Mesenchymal stem cell (in vitro differentiated cells and primary cell): ENCODE measurements around the gene FUT8.
A peak's percentile ranks its signal among the peaks of the same experiment; 100 is the strongest.

Experiments
- DNase-seq: peaks from one replicate; pipeline ENCODE4 v3.0.0-alpha.2; 2013
- H2AFZ ChIP-seq: one replicate; pipeline ENCODE4 v1.6.1; 2013; ENCODE audit warnings: low read depth, mild to moderate bottlenecking, control low read depth, inconsistent platforms, low read length, moderate library complexity
- H2AK5ac ChIP-seq: 2 replicates; pipeline ENCODE4 v1.6.1; 2013; ENCODE audit warnings: low read length, moderate library complexity, mild to moderate bottlenecking, inconsistent platforms; ENCODE audit not compliant: severe bottlenecking
- H2BK120ac ChIP-seq: one replicate; pipeline ENCODE4 v1.6.1; 2013; ENCODE audit warnings: low read depth, mild to moderate bottlenecking, inconsistent platforms, low read length, moderate library complexity
- H2BK12ac ChIP-seq, 2 experiments: one replicate each; pipeline ENCODE4 v1.6.1; 2013; ENCODE audit warnings: inconsistent platforms in 2 of 2, low read length in 2 of 2, mild to moderate bottlenecking in 2 of 2, moderate library complexity in 2 of 2, control low read depth in 1 of 2
- H2BK15ac ChIP-seq: one replicate; pipeline ENCODE4 v1.6.1; 2013; ENCODE audit warnings: mild to moderate bottlenecking, low read depth, inconsistent platforms; ENCODE audit not compliant: poor library complexity, severe bottlenecking
- H2BK5ac ChIP-seq: 2 replicates; pipeline ENCODE4 v1.6.1; 2013; ENCODE audit warnings: low read depth, mild to moderate bottlenecking, low read length, control low read depth, inconsistent platforms; ENCODE audit not compliant: poor library complexity, severe bottlenecking
- H3K14ac ChIP-seq, 2 experiments: one replicate each; pipeline ENCODE4 v1.6.1; 2013; ENCODE audit warnings: inconsistent platforms in 2 of 2, low read length in 2 of 2, control low read depth in 1 of 2, mild to moderate bottlenecking in 1 of 2, moderate library complexity in 1 of 2
- H3K18ac ChIP-seq, 2 experiments: one replicate each; pipeline ENCODE4 v1.6.1; 2013; ENCODE audit warnings: inconsistent platforms in 2 of 2, low read length in 2 of 2, control low read depth in 1 of 2, low read depth in 1 of 2, mild to moderate bottlenecking in 1 of 2
- H3K23ac ChIP-seq, 2 experiments: one replicate each; pipeline ENCODE4 v1.6.1; 2013; ENCODE audit warnings: inconsistent platforms in 2 of 2, low read length in 2 of 2, mild to moderate bottlenecking in 2 of 2, moderate library complexity in 2 of 2, control low read depth in 1 of 2
- H3K27ac ChIP-seq: 2 replicates; pipeline ENCODE4 v1.5.1; 2013; ENCODE audit warnings: mild to moderate bottlenecking, moderate library complexity, low read length, control low read depth, inconsistent platforms; ENCODE audit not compliant: poor library complexity, severe bottlenecking
- H3K27me3 ChIP-seq, 2 experiments: 2 replicates each; pipeline versions ENCODE4 v1.6.1 to v1.7.0; 2013; ENCODE audit warnings: low read length in 2 of 2, mild to moderate bottlenecking in 2 of 2, moderate library complexity in 2 of 2, control low read depth in 1 of 2, inconsistent platforms in 1 of 2; ENCODE audit not compliant: control insufficient read depth in 1 of 2, insufficient read depth in 1 of 2
- H3K36me3 ChIP-seq, 2 experiments: 2 replicates each; pipeline versions ENCODE4 v1.6.1 to v1.7.0; 2013; ENCODE audit warnings: low read length in 2 of 2, control low read depth in 1 of 2, inconsistent platforms in 1 of 2, low read depth in 1 of 2, mild to moderate bottlenecking in 1 of 2; ENCODE audit not compliant: insufficient read depth in 2 of 2, control insufficient read depth in 1 of 2
- H3K4ac ChIP-seq, 2 experiments: one replicate each; pipeline ENCODE4 v1.6.1; 2013; ENCODE audit warnings: inconsistent platforms in 2 of 2, low read length in 2 of 2, mild to moderate bottlenecking in 2 of 2, moderate library complexity in 2 of 2, control low read depth in 1 of 2, low read depth in 1 of 2
- H3K4me1 ChIP-seq: 2 replicates; pipeline ENCODE4 v1.6.1; 2013; ENCODE audit warnings: low read depth, low read length, control low read depth; ENCODE audit not compliant: control insufficient read depth, insufficient read depth
- H3K4me2 ChIP-seq: 2 replicates; pipeline ENCODE4 v1.6.1; 2013; ENCODE audit warnings: low read length, mild to moderate bottlenecking, inconsistent platforms; ENCODE audit not compliant: poor library complexity, severe bottlenecking
- H3K4me3 ChIP-seq, 2 experiments: 2 replicates each; pipeline versions ENCODE4 v1.5.1 to v1.7.0; 2013; ENCODE audit warnings: low read length in 2 of 2, mild to moderate bottlenecking in 2 of 2, control low read depth in 1 of 2, low read depth in 1 of 2; ENCODE audit not compliant: insufficient read depth in 1 of 2
- H3K79me1 ChIP-seq: replicated peaks from 2 replicates; pipeline ENCODE4 v1.6.1; 2013; ENCODE audit warnings: mild to moderate bottlenecking, control low read depth, low read length, inconsistent platforms; ENCODE audit not compliant: poor library complexity, severe bottlenecking
- H3K9ac ChIP-seq: 2 replicates; pipeline ENCODE4 v1.7.0; 2013; ENCODE audit warnings: mild to moderate bottlenecking, low read length, moderate library complexity
- H3K9me3 ChIP-seq: 2 replicates; pipeline ENCODE4 v1.7.0; 2013; ENCODE audit warnings: mild to moderate bottlenecking, low read length; ENCODE audit not compliant: control insufficient read depth
- H4K8ac ChIP-seq: one replicate; pipeline ENCODE4 v1.6.1; 2013; ENCODE audit warnings: inconsistent platforms, mild to moderate bottlenecking, low read length, moderate library complexity
- H4K91ac ChIP-seq: one replicate; pipeline ENCODE4 v1.6.1; 2013; ENCODE audit warnings: mild to moderate bottlenecking, low read length, inconsistent platforms
- WGBS: methylation state at CpG from one replicate; pipeline ENCODE4 v1.1.7; 2013; ENCODE audit warnings: mixed read lengths; 5-methylcytosine and 5-hydroxymethylcytosine counted together

The FUT8 gene

DNA sequence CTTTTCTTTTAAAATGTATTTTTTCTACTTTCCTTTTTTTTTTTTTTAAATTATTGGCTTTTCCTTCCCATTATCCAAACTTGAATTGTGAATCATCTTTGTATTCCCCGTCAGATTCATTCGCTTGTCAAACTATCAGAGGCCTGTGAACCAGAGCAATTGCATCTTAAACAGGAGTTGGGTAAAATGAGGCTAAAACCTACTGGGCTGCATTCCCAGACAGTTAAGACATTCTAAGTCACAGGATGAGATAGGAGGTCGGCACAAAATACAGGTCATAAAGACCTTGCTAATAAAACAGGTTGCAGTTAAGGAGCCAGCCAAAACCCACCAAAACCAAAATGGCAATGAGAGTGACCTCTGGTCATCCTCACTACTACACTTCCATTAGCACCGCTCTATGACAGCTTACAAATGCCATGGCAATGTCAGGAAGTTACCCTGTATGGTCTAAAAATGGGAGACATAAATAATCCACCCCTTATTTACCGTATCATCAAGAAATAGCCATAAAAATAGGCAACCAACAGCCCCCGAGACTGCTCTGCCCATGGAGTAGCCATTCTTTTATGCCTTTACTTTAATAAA is 19.9 kb downstream of the FUT8 start:
- H3K4ac ChIP-seq: no peak overlapping the region
- peak overlapping the region; percentile 51 for H3K27ac ChIP-seq
- no peak overlapping the region for H4K8ac ChIP-seq
- H2AFZ ChIP-seq: no peak overlapping the region
- H4K91ac ChIP-seq: no peak overlapping the region
- no peak overlapping the region for H3K4me2 ChIP-seq
- no peak overlapping the region for H3K18ac ChIP-seq
- DNase-seq: no peak
- no peak overlapping the region for H3K23ac ChIP-seq
- H2BK5ac ChIP-seq: no peak overlapping the region
- H3K9ac ChIP-seq: peak overlapping the region; percentile 34
- H3K79me1 ChIP-seq: peaks cover 15% of the 10 kb centered on the region
- no peaks in the 10 kb centered on the region for H3K27me3 ChIP-seq
- peaks cover 11% of the 10 kb centered on the region for H3K9me3 ChIP-seq
- H2BK12ac ChIP-seq: no peak overlapping the region
- H3K36me3 ChIP-seq: peaks cover 0 to 25% of the 10 kb centered on the region in 2 experiments
- H2AK5ac ChIP-seq: no peak overlapping the region
- peaks cover 3% of the 10 kb centered on the region for H3K4me1 ChIP-seq
- H2BK120ac ChIP-seq: no peak overlapping the region
- peak overlapping the region in 1 of 2 experiments; percentile 60 for H3K4me3 ChIP-seq
- no peak overlapping the region for H2BK15ac ChIP-seq
- no peak overlapping the region for H3K14ac ChIP-seq
- WGBS: 96% methylated on average over 5 of the region's 6 CpGs

GRCh38 chr14:65433157-65433556 is 20.6 kb downstream of the FUT8 start:
- Histone ChIP-seq H2BK120ac (no peak overlapping the region), H2AK5ac (no peak overlapping the region), H3K9ac (peak overlapping the region; percentile 34), H2BK5ac (no peak overlapping the region), H4K91ac (no peak overlapping the region), H3K27ac (no peak overlapping the region), H3K79me1 (peaks cover 14% of the 10 kb centered on the region), H2BK15ac (no peak overlapping the region), H3K4me2 (no peak overlapping the region), H2BK12ac (no peak overlapping the region), H3K14ac (no peak overlapping the region), H3K18ac (no peak overlapping the region), H3K4me3 (peak overlapping the region in 1 of 2 experiments; percentile 60), H3K36me3 (peaks cover 0 to 21% of the 10 kb centered on the region in 2 experiments), H3K4ac (no peak overlapping the region), H2AFZ (no peak overlapping the region), H4K8ac (no peak overlapping the region), H3K27me3 (no peaks in the 10 kb centered on the region), H3K9me3 (peaks cover 11% of the 10 kb centered on the region), H3K4me1 (peaks cover 3% of the 10 kb centered on the region), H3K23ac (no peak overlapping the region)
- WGBS: no CpG with 5 or more reads among the region's 2 CpGs
- no peak for DNase-seq

GRCh38 chr14:65433646-65434045 is 21.1 kb downstream of the FUT8 start:
- H3K79me1 ChIP-seq: peaks cover 12% of the 10 kb centered on the region
- peaks cover 0 to 21% of the 10 kb centered on the region in 2 experiments for H3K36me3 ChIP-seq
- H3K18ac ChIP-seq: no peak overlapping the region
- H2AFZ ChIP-seq: no peak overlapping the region
- H3K4me3 ChIP-seq: no peak overlapping the region
- H3K4me2 ChIP-seq: no peak overlapping the region
- no peak overlapping the region for H2BK12ac ChIP-seq
- H4K8ac ChIP-seq: no peak overlapping the region
- peaks cover 11% of the 10 kb centered on the region for H3K9me3 ChIP-seq
- H2BK5ac ChIP-seq: no peak overlapping the region
- H3K9ac ChIP-seq: no peak overlapping the region
- H3K23ac ChIP-seq: no peak overlapping the region
- no peak for DNase-seq
- H3K14ac ChIP-seq: no peak overlapping the region
- no peak overlapping the region for H2BK15ac ChIP-seq
- H3K27ac ChIP-seq: no peak overlapping the region
- 96% methylated on average over 1 of the region's 2 CpGs for WGBS
- no peak overlapping the region for H3K4ac ChIP-seq
- no peak overlapping the region for H4K91ac ChIP-seq
- no peak overlapping the region for H2AK5ac ChIP-seq
- no peak overlapping the region for H2BK120ac ChIP-seq
- H3K4me1 ChIP-seq: peaks cover 3% of the 10 kb centered on the region
- no peaks in the 10 kb centered on the region for H3K27me3 ChIP-seq

DNA sequence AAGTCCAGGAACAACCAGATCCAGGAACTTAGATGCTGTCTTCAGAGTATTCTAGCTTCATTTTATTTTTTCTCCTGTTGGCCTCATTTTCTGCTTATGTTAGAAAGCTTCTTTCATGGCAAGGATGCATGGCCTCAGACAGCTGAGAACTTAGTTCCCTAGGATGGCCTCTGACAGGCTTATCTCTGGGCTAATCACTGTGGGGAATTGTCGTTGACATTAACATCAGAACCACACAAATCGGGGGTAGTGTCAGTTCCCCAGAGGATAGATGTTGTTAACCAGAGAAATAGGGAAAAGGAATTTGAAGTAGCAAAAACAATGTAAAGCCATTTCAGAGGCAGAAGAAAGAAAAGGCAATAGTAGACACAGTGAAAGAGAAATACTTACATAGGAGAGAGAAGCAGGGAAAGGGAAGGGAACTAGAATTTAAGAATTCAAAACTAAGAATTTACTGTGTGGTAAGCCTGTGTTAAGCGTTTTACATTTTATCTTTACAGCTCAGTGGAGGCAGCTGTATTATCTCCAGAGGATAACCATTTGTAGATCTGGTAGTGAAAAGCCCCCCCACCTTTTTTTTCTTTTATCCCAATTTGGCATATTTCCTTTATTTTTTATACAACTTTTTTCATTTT is 21.8 kb downstream of the FUT8 start:
- DNase-seq: no peak
- Histone ChIP-seq H2BK120ac (no peak overlapping the region), H3K79me1 (peaks cover 11% of the 10 kb centered on the region)

More for the DNA sequence above, 21.8 kb downstream of the FUT8 start:
- Histone ChIP-seq H2AK5ac (peak overlapping the region; percentile 84), H3K9ac (no peak overlapping the region), H3K9me3 (peaks cover 11% of the 10 kb centered on the region), H2BK15ac (no peak overlapping the region), H3K27ac (no peak overlapping the region), H4K8ac (no peak overlapping the region), H3K4ac (no peak overlapping the region), H3K23ac (no peak overlapping the region), H2BK12ac (no peak overlapping the region), H3K4me2 (no peak overlapping the region), H3K4me3 (no peak overlapping the region), H2AFZ (no peak overlapping the region), H3K4me1 (peaks cover 3% of the 10 kb centered on the region), H2BK5ac (no peak overlapping the region), H3K36me3 (peaks cover 0 to 21% of the 10 kb centered on the region in 2 experiments), H3K18ac (no peak overlapping the region), H4K91ac (no peak overlapping the region), H3K27me3 (no peaks in the 10 kb centered on the region), H3K14ac (no peak overlapping the region)
- 6% methylated on average over 2 of the region's 3 CpGs for WGBS
